ENCODE results near the gene GAB2. TPM values are rescaled to one million over a fixed set of nuclear protein-coding genes. Genes with fewer than 3 reads are reported as not detected.

The GAB2 gene
- total RNA-seq, 1 donor from 2014 or later = 10.4 TPM

GRCh38 chr11:78450866-78451265 is 33.2 kb upstream of the GAB2 start:
- H3K9me3 ChIP-seq (ENCODE audit: control insufficient read depth in 3 of 3, low read length in 3 of 3) = no peaks in the 10 kb centered on the region
- H3K4me1 ChIP-seq (ENCODE audit: control insufficient read depth in 3 of 3, insufficient read depth in 3 of 3, low read length in 3 of 3) = no peaks in the 10 kb centered on the region
- H3K27ac ChIP-seq (ENCODE audit: low read depth, low read length) = no peak overlapping the region
- H3K27me3 ChIP-seq (ENCODE audit: control insufficient read depth in 3 of 3, insufficient read depth in 3 of 3, low read length in 3 of 3) = no peaks in the 10 kb centered on the region
- H3K4me3 ChIP-seq (ENCODE audit: low read length in 3 of 3) = no peak overlapping the region
- H3K36me3 ChIP-seq (ENCODE audit: control insufficient read depth in 3 of 3, insufficient read depth in 3 of 3, low read length in 3 of 3) = peaks cover 0 to 2% (median 0%) of the 10 kb centered on the region in 3 donors
- no peak overlapping the region for H3K9ac ChIP-seq (ENCODE audit: low read depth in 1 of 3, low read length in 3 of 3)

- Histone ChIP-seq H3K27me3 (ENCODE audit: control insufficient read depth in 3 of 3, insufficient read depth in 3 of 3, low read length in 3 of 3) (no peaks in the 10 kb centered on the region), H3K4me3 (ENCODE audit: low read length in 3 of 3) (no peak overlapping the region), H3K27ac (ENCODE audit: low read depth, low read length) (no peak overlapping the region), H3K36me3 (ENCODE audit: control insufficient read depth in 3 of 3, insufficient read depth in 3 of 3, low read length in 3 of 3) (peaks cover 0 to 2% (median 0%) of the 10 kb centered on the region in 3 donors), H3K9ac (ENCODE audit: low read depth in 1 of 3, low read length in 3 of 3) (no peak overlapping the region), H3K4me1 (ENCODE audit: control insufficient read depth in 3 of 3, insufficient read depth in 3 of 3, low read length in 3 of 3) (no peaks in the 10 kb centered on the region), H3K9me3 (ENCODE audit: control insufficient read depth in 3 of 3, low read length in 3 of 3) (no peaks in the 10 kb centered on the region)
Measured at GRCh38 chr11:78449866-78450265, 32.2 kb upstream of the GAB2 start.

- no peak overlapping the region for H3K27ac ChIP-seq (ENCODE audit: low read depth, low read length)
- H3K27me3 ChIP-seq (ENCODE audit: control insufficient read depth in 3 of 3, insufficient read depth in 3 of 3, low read length in 3 of 3) = no peaks in the 10 kb centered on the region
- H3K4me1 ChIP-seq (ENCODE audit: control insufficient read depth in 3 of 3, insufficient read depth in 3 of 3, low read length in 3 of 3) = no peaks in the 10 kb centered on the region
- peaks cover 3 to 7% (median 6%) of the 10 kb centered on the region in 3 donors for H3K36me3 ChIP-seq (ENCODE audit: control insufficient read depth in 3 of 3, insufficient read depth in 3 of 3, low read length in 3 of 3)
- H3K4me3 ChIP-seq (ENCODE audit: low read length in 3 of 3) = no peak overlapping the region
- no peaks in the 10 kb centered on the region for H3K9me3 ChIP-seq (ENCODE audit: control insufficient read depth in 3 of 3, low read length in 3 of 3)
- no peak overlapping the region for H3K9ac ChIP-seq (ENCODE audit: low read depth in 1 of 3, low read length in 3 of 3)
Measured at GRCh38 chr11:78446210-78446609, 28.6 kb upstream of the GAB2 start.

GRCh38 chr11:78444726-78445125 is 27.1 kb upstream of the GAB2 start:
- H3K27ac ChIP-seq (ENCODE audit: low read depth, low read length) = no peak overlapping the region
- no peak overlapping the region for H3K9ac ChIP-seq (ENCODE audit: low read depth in 1 of 3, low read length in 3 of 3)
- no peaks in the 10 kb centered on the region for H3K9me3 ChIP-seq (ENCODE audit: control insufficient read depth in 3 of 3, low read length in 3 of 3)
- H3K4me3 ChIP-seq (ENCODE audit: low read length in 3 of 3) = no peak overlapping the region
- no peaks in the 10 kb centered on the region for H3K27me3 ChIP-seq (ENCODE audit: control insufficient read depth in 3 of 3, insufficient read depth in 3 of 3, low read length in 3 of 3)
- H3K36me3 ChIP-seq (ENCODE audit: control insufficient read depth in 3 of 3, insufficient read depth in 3 of 3, low read length in 3 of 3) = peaks cover 3 to 7% (median 6%) of the 10 kb centered on the region in 3 donors
- no peaks in the 10 kb centered on the region for H3K4me1 ChIP-seq (ENCODE audit: control insufficient read depth in 3 of 3, insufficient read depth in 3 of 3, low read length in 3 of 3)

- Histone ChIP-seq H3K36me3 (ENCODE audit: control insufficient read depth in 3 of 3, insufficient read depth in 3 of 3, low read length in 3 of 3) (peaks cover 2 to 7% (median 6%) of the 10 kb centered on the region in 3 donors), H3K27ac (ENCODE audit: low read depth, low read length) (no peak overlapping the region), H3K4me3 (ENCODE audit: low read length in 3 of 3) (no peak overlapping the region), H3K4me1 (ENCODE audit: control insufficient read depth in 3 of 3, insufficient read depth in 3 of 3, low read length in 3 of 3) (no peaks in the 10 kb centered on the region), H3K9me3 (ENCODE audit: control insufficient read depth in 3 of 3, low read length in 3 of 3) (no peaks in the 10 kb centered on the region), H3K9ac (ENCODE audit: low read depth in 1 of 3, low read length in 3 of 3) (no peak overlapping the region), H3K27me3 (ENCODE audit: control insufficient read depth in 3 of 3, insufficient read depth in 3 of 3, low read length in 3 of 3) (no peaks in the 10 kb centered on the region)
Measured at GRCh38 chr11:78441956-78442355, 24.3 kb upstream of the GAB2 start.

- Histone ChIP-seq H3K27me3 (ENCODE audit: control insufficient read depth in 3 of 3, insufficient read depth in 3 of 3, low read length in 3 of 3) (no peaks in the 10 kb centered on the region), H3K9ac (ENCODE audit: low read depth in 1 of 3, low read length in 3 of 3) (no peak overlapping the region), H3K9me3 (ENCODE audit: control insufficient read depth in 3 of 3, low read length in 3 of 3) (no peaks in the 10 kb centered on the region), H3K4me1 (ENCODE audit: control insufficient read depth in 3 of 3, insufficient read depth in 3 of 3, low read length in 3 of 3) (no peaks in the 10 kb centered on the region), H3K4me3 (ENCODE audit: low read length in 3 of 3) (no peak overlapping the region), H3K27ac (ENCODE audit: low read depth, low read length) (no peak overlapping the region), H3K36me3 (ENCODE audit: control insufficient read depth in 3 of 3, insufficient read depth in 3 of 3, low read length in 3 of 3) (peaks cover 2 to 7% (median 4%) of the 10 kb centered on the region in 3 donors)
Measured at GRCh38 chr11:78438298-78438975, 20.8 kb upstream of the GAB2 start.

- Histone ChIP-seq H3K27me3 (ENCODE audit: control insufficient read depth in 3 of 3, insufficient read depth in 3 of 3, low read length in 3 of 3) (no peaks in the 10 kb centered on the region), H3K36me3 (ENCODE audit: control insufficient read depth in 3 of 3, insufficient read depth in 3 of 3, low read length in 3 of 3) (no peaks in the 10 kb centered on the region), H3K4me1 (ENCODE audit: control insufficient read depth in 3 of 3, insufficient read depth in 3 of 3, low read length in 3 of 3) (no peaks in the 10 kb centered on the region), H3K9ac (ENCODE audit: low read depth in 1 of 3, low read length in 3 of 3) (no peak overlapping the region), H3K9me3 (ENCODE audit: control insufficient read depth in 3 of 3, low read length in 3 of 3) (no peaks in the 10 kb centered on the region), H3K4me3 (ENCODE audit: low read length in 3 of 3) (no peak overlapping the region), H3K27ac (ENCODE audit: low read depth, low read length) (no peak overlapping the region)
Measured at GRCh38 chr11:78432956-78433355, 15.3 kb upstream of the GAB2 start.

GRCh38 chr11:78432058-78432515 is 14.5 kb upstream of the GAB2 start:
- H3K4me1 ChIP-seq (ENCODE audit: control insufficient read depth in 3 of 3, insufficient read depth in 3 of 3, low read length in 3 of 3) = no peaks in the 10 kb centered on the region
- no peaks in the 10 kb centered on the region for H3K9me3 ChIP-seq (ENCODE audit: control insufficient read depth in 3 of 3, low read length in 3 of 3)
- H3K27ac ChIP-seq (ENCODE audit: low read depth, low read length) = no peak overlapping the region
- no peaks in the 10 kb centered on the region for H3K36me3 ChIP-seq (ENCODE audit: control insufficient read depth in 3 of 3, insufficient read depth in 3 of 3, low read length in 3 of 3)
- no peak overlapping the region for H3K9ac ChIP-seq (ENCODE audit: low read depth in 1 of 3, low read length in 3 of 3)
- H3K4me3 ChIP-seq (ENCODE audit: low read length in 3 of 3) = no peak overlapping the region
- no peaks in the 10 kb centered on the region for H3K27me3 ChIP-seq (ENCODE audit: control insufficient read depth in 3 of 3, insufficient read depth in 3 of 3, low read length in 3 of 3)

GRCh38 chr11:78429660-78430059 is 12.0 kb upstream of the GAB2 start:
- no peaks in the 10 kb centered on the region for H3K27me3 ChIP-seq (ENCODE audit: control insufficient read depth in 3 of 3, insufficient read depth in 3 of 3, low read length in 3 of 3)
- H3K4me3 ChIP-seq (ENCODE audit: low read length in 3 of 3) = no peak overlapping the region
- no peaks in the 10 kb centered on the region for H3K4me1 ChIP-seq (ENCODE audit: control insufficient read depth in 3 of 3, insufficient read depth in 3 of 3, low read length in 3 of 3)
- no peak overlapping the region for H3K9ac ChIP-seq (ENCODE audit: low read depth in 1 of 3, low read length in 3 of 3)
- H3K36me3 ChIP-seq (ENCODE audit: control insufficient read depth in 3 of 3, insufficient read depth in 3 of 3, low read length in 3 of 3) = no peaks in the 10 kb centered on the region
- no peaks in the 10 kb centered on the region for H3K9me3 ChIP-seq (ENCODE audit: control insufficient read depth in 3 of 3, low read length in 3 of 3)
- H3K27ac ChIP-seq (ENCODE audit: low read depth, low read length) = no peak overlapping the region

- H3K27ac ChIP-seq (ENCODE audit: low read depth, low read length) = no peak overlapping the region
- H3K9ac ChIP-seq (ENCODE audit: low read depth in 1 of 3, low read length in 3 of 3) = no peak overlapping the region
- no peaks in the 10 kb centered on the region for H3K27me3 ChIP-seq (ENCODE audit: control insufficient read depth in 3 of 3, insufficient read depth in 3 of 3, low read length in 3 of 3)
- no peaks in the 10 kb centered on the region for H3K9me3 ChIP-seq (ENCODE audit: control insufficient read depth in 3 of 3, low read length in 3 of 3)
- no peaks in the 10 kb centered on the region for H3K36me3 ChIP-seq (ENCODE audit: control insufficient read depth in 3 of 3, insufficient read depth in 3 of 3, low read length in 3 of 3)
- no peak overlapping the region for H3K4me3 ChIP-seq (ENCODE audit: low read length in 3 of 3)
- H3K4me1 ChIP-seq (ENCODE audit: control insufficient read depth in 3 of 3, insufficient read depth in 3 of 3, low read length in 3 of 3) = no peaks in the 10 kb centered on the region
Measured at GRCh38 chr11:78429209-78429608, 11.6 kb upstream of the GAB2 start.
